ENCODE data around the gene FAF2.
"Not testable (repeated sequence)": the region's sequence is repeated elsewhere in the genome, so short reads cannot be mapped to it uniquely, and the experiment has no call there.

FAF2 gene

DNA sequence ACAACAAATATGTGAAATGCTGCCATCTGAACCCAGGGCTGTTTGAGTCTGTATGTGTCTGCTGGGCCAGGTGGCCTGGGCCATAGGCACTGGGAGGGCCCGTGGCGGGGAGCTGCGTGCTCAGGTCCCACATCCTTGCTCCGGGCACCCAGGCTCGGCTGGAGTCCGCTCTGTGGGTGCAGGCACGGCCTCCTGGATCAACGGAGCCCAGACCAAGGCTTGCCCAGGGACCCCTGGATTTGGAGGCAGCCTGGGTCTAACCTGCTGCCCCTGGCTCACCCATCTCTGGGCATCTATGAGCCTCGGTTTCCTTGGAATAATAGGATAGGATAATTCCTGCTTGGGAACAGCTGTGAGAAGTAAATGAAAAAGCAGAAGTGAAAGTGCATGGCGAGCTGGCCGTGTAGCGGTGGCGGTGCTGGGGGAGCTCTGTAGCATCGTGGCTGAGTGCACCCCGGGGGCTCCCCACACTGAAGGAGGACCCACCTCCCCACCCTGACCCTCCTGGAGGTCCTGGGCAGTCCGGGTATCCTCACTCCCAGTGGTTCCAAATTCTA is 102.2 kb downstream of the FAF2 start:
- H3K4me3 ChIP-seq: no peak overlapping the region
- no peaks in the 10 kb centered on the region for H3K27me3 ChIP-seq
- no peak for TF ChIP-seq Cebpa-rat (IDR thresholded peaks at IDR 0.05)
- H3K27ac ChIP-seq: peak overlapping the region in 2 of 11 experiments; percentile 1 to 2; a peak in 2 of 22 replicates
- H3K4me2 ChIP-seq: peak overlapping the region; percentile 56 to 84 (median 77)
- H3K9ac ChIP-seq: peak overlapping the region in 4 of 11 experiments; percentile 4 to 29 (median 20); a peak in 2 of 22 replicates
- H3K4me1 ChIP-seq: peaks cover 37 to 95% (median 56%) of the 10 kb centered on the region in 10 experiments
- H3K36me3 ChIP-seq: no peaks in the 10 kb centered on the region
- H3K9me3 ChIP-seq (replicated peaks in 1 of 11): no peaks in the 10 kb centered on the region
- peaks cover 0 to 12% (median 0%) of the 10 kb centered on the region in 11 experiments; a peak in 2 of 22 replicates for H4K20me1 ChIP-seq

DNA sequence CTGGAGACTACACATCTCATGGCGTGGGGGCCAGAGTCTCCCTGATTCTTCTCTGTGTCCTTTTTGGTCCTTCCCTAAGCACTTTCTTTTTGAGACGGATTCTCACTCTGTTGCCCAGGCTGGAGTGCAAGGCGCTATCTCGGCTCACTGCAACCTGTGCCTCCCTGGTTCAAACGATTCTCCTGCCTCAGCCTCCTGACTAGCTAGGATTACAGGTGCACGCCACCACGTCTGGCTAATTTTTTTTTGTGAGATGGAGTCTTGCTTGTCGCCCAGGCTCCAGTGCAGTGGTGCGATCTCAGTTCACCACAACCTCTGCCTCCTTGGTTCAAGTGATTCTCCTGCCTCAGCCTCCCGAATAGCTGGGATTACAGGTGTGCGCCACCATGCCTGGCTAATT is 102.8 kb downstream of the FAF2 start:
- not testable (repeated sequence) for H3K4me3 ChIP-seq; H3K36me3 ChIP-seq; H3K9me3 ChIP-seq (replicated peaks in 1 of 11); H3K27ac ChIP-seq; H4K20me1 ChIP-seq; H3K27me3 ChIP-seq
- Histone ChIP-seq H3K4me1 (peaks cover 39 to 95% (median 56%) of the 10 kb centered on the region in 10 experiments), H3K9ac (peak overlapping the region in 2 of 11 experiments; percentile 16 to 29; a peak in 1 of 22 replicates), H3K4me2 (peak overlapping the region; percentile 56 to 84 (median 77))

GRCh38 chr5:176552332-176552869 is 104.2 kb downstream of the FAF2 start:
- Histone ChIP-seq H4K20me1 (peaks cover 0 to 7% (median 0%) of the 10 kb centered on the region in 11 experiments; a peak in 1 of 22 replicates), H3K36me3 (no peaks in the 10 kb centered on the region), H3K4me1 (peaks cover 53 to 95% (median 68%) of the 10 kb centered on the region in 10 experiments), H3K9me3 (replicated peaks in 1 of 11) (no peaks in the 10 kb centered on the region), H3K9ac (no peak overlapping the region), H3K4me3 (no peak overlapping the region), H3K27me3 (no peaks in the 10 kb centered on the region), H3K27ac (no peak overlapping the region), H3K4me2 (peak overlapping the region in 3 of 11 experiments; percentile 18 to 31 (median 20); a peak in 4 of 22 replicates)
- no peak for TF ChIP-seq Cebpa-rat (IDR thresholded peaks at IDR 0.05)

DNA sequence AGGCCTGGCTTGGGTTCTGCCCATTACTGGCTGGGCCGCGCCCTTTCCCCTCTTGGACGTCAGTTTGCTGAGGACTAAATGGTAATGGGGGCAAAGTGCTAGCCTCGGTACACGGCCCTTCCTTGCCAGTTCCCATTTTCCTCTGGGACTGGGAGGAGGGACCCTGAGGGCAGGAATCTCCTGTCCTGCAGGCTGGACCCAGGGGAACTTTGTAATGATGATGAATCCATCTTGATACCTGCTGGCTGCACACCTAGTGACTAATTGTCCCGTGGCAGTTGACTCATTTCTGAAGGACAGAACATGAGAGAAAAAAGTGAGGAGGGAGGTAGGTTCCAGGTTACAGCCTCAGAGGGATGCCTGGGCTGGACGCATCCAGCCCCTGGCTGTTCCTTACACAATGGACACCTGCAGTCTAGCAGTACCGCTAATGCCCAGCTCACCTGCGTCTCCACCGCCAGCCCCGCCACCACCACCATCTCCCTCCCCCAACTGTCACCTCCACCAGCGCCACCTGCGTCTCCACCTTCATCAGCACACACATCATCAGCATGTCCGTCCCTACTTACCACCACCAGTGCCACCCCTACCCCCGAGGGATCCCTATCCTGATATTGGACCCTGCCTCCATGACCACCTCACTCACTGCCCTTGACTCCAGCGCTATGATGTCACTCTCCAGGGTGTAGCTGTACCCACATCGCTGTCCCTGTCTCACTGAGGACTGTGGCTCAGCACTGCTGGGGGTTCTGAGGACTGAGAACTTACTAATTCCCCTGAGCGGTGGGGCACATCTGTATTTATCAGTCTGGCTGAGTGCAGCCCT is 105.3 kb downstream of the FAF2 start:
- no peak for TF ChIP-seq Cebpa-rat (IDR thresholded peaks at IDR 0.05)
- Histone ChIP-seq H3K9me3 (replicated peaks in 1 of 11) (no peaks in the 10 kb centered on the region), H3K36me3 (no peaks in the 10 kb centered on the region), H3K9ac (peak overlapping the region in 2 of 11 experiments; percentile 12 to 25; a peak in 1 of 22 replicates), H3K4me3 (no peak overlapping the region), H4K20me1 (peaks cover 0 to 7% (median 0%) of the 10 kb centered on the region in 11 experiments; a peak in 1 of 22 replicates), H3K27ac (no peak overlapping the region), H3K4me1 (peaks cover 53 to 92% (median 72%) of the 10 kb centered on the region in 10 experiments), H3K27me3 (no peaks in the 10 kb centered on the region), H3K4me2 (peak overlapping the region; percentile 38 to 80 (median 71); a peak in 21 of 22 replicates)

DNA sequence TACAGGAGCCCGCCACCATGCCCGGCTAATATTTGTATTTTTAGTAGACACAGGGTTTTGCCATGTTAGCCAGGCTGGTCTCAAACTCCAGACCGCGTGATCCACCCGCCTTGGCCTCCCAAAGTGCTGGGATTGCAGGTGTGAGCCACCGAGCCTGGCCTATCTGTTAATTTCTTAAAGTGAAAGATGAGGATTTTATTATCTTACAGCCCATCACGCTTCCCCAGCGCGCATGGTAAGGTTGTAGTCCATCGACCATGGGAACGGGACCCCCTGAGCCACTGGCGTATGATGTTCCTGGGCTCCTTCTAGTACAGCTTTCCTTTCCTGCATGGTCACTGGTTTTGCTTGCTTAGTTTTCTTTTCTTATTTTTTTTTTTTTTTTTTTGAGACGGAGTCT is 109.7 kb downstream of the FAF2 start:
- peaks cover 0 to 6% (median 0%) of the 10 kb centered on the region in 11 experiments; a peak in 2 of 22 replicates for H3K9me3 ChIP-seq (replicated peaks in 1 of 11)
- H3K4me3 ChIP-seq: no peak overlapping the region
- H4K20me1 ChIP-seq: no peaks in the 10 kb centered on the region
- peak overlapping the region in 10 of 11 experiments; percentile 21 to 69 (median 59); a peak in 15 of 22 replicates for H3K4me2 ChIP-seq
- H3K27me3 ChIP-seq: no peaks in the 10 kb centered on the region
- no peaks in the 10 kb centered on the region for H3K36me3 ChIP-seq
- TF ChIP-seq Cebpa-rat (IDR thresholded peaks at IDR 0.05): no peak
- no peak overlapping the region for H3K9ac ChIP-seq
- H3K27ac ChIP-seq: no peak overlapping the region
- H3K4me1 ChIP-seq: peaks cover 33 to 66% (median 61%) of the 10 kb centered on the region in 10 experiments
